AG09309 (cell line): Measurements from ENCODE around the gene FAM53A.

Experiments used
- DNase-seq: peaks from one replicate; pipeline ENCODE4 v3.0.0-alpha.2; 2010; ENCODE audit warnings: low read depth
- H3K4me3 ChIP-seq: 2 replicates; pipeline ENCODE4 v1.5.1; 2011; ENCODE audit warnings: mild to moderate bottlenecking, low read depth, low read length, moderate library complexity; ENCODE audit not compliant: control insufficient read depth
- TF ChIP-seq, protein P1 (sequence below): IDR thresholded peaks from 2 replicates; pipeline ENCODE4 v1.5.1; 2011; ENCODE audit warnings: mild to moderate bottlenecking, low read depth, low read length, inconsistent platforms; ENCODE audit not compliant: insufficient read depth, control insufficient read depth; ENCODE audit errors: missing control alignments

FAM53A gene

GRCh38 chr4:1618438-1618837 lies 65.7 kb downstream of the FAM53A start:
- TF ChIP-seq, protein P1, sequence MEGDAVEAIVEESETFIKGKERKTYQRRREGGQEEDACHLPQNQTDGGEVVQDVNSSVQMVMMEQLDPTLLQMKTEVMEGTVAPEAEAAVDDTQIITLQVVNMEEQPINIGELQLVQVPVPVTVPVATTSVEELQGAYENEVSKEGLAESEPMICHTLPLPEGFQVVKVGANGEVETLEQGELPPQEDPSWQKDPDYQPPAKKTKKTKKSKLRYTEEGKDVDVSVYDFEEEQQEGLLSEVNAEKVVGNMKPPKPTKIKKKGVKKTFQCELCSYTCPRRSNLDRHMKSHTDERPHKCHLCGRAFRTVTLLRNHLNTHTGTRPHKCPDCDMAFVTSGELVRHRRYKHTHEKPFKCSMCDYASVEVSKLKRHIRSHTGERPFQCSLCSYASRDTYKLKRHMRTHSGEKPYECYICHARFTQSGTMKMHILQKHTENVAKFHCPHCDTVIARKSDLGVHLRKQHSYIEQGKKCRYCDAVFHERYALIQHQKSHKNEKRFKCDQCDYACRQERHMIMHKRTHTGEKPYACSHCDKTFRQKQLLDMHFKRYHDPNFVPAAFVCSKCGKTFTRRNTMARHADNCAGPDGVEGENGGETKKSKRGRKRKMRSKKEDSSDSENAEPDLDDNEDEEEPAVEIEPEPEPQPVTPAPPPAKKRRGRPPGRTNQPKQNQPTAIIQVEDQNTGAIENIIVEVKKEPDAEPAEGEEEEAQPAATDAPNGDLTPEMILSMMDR = no peak
- no peak for DNase-seq
- no peak overlapping the region for H3K4me3 ChIP-seq

DNA sequence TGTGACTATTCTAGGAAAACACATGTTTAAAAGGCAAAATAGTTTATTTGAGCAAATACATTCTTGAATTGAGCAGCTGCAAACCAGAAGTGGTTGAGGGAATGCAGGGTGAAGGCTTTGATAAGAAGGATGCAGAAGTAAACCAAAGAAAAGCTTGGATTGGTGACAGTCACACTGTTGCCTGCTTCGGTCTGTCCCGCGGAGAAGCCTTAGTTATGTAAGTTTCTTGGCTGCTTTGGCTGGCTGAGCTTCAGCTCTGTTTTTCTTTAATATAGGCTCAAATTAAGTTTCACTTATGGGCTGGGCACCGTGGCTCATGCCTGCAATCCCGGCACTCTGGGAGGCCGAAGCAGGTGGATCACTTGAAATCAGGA lies 67.6 kb downstream of the FAM53A start:
- TF ChIP-seq, protein P1 = no peak
- H3K4me3 ChIP-seq = no peak overlapping the region
- DNase-seq = no peak

- H3K4me3 ChIP-seq = no peak overlapping the region
- no peak for DNase-seq
- TF ChIP-seq, protein P1 = no peak
Measured at GRCh38 chr4:1615786-1616556, 68.1 kb downstream of the FAM53A start.

- no peak for DNase-seq
- no peak overlapping the region for H3K4me3 ChIP-seq
- TF ChIP-seq, protein P1 = no peak
Measured at GRCh38 chr4:1614854-1615595, 69.1 kb downstream of the FAM53A start.

DNA sequence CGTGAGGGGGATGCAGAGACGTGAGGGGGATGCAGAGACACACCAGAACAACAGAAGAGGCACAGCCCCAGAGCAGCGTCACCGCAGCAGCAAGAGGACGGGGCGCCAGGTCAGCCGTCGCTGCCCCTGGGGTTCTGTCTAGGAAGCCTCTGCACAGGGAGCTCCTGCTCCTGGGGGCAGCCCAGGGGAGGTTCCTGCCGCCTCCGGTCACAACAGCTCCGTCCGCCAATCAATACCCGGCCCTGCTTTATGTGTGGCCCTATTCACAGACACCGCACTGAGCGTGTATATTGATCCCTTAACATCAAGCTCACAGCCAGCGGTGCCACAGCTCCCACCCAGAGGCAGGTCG lies 69.6 kb downstream of the FAM53A start:
- H3K4me3 ChIP-seq = no peak overlapping the region
- DNase-seq = no peak
- TF ChIP-seq, protein P1 = no peak

GRCh38 chr4:1614049-1614448 lies 70.1 kb downstream of the FAM53A start:
- no peak for DNase-seq
- TF ChIP-seq, protein P1 = no peak
- H3K4me3 ChIP-seq = no peak overlapping the region
